Measurements from ENCODE around the gene COQ2. TPM values are rescaled to one million over a fixed set of nuclear protein-coding genes. Genes with fewer than 3 reads are reported as not detected.
"Not testable (repeated sequence)": the region's sequence is repeated elsewhere in the genome, so short reads cannot be mapped to it uniquely, and the experiment has no call there.

The COQ2 gene
- total and polyA plus RNA-seq, 4 donors, result 14.1 to 25.2 (median 19.3) TPM

- H3K9me3 ChIP-seq (ENCODE audit: control insufficient read depth, insufficient read depth, low read length); H3K27me3 ChIP-seq (ENCODE audit: control insufficient read depth, insufficient read depth, low read length); H3K4me3 ChIP-seq (ENCODE audit: low read depth, low read length); H3K36me3 ChIP-seq (ENCODE audit: control insufficient read depth, insufficient read depth, low read length); H3K27ac ChIP-seq (ENCODE audit: low read depth, low read length); H3K4me1 ChIP-seq (ENCODE audit: control insufficient read depth, insufficient read depth, low read length); DNase-seq (ENCODE audit: low read depth in 4 of 6, low spot score in 6 of 6): not testable (repeated sequence)
- WGBS (ENCODE audit: insufficient coverage), result 60% methylated on average over 1 of the region's 3 CpGs
Measured at GRCh38 chr4:83290059-83290774, 5.6 kb upstream of the COQ2 start.

- WGBS (ENCODE audit: insufficient coverage), result 83% methylated on average over 1 of the region's 1 CpG
Measured at GRCh38 chr4:83288381-83288780, 3.8 kb upstream of the COQ2 start.

GRCh38 chr4:83285055-83285407 lies 433 bp upstream of the COQ2 start:
- peak in 2 of 6 donors; percentile 1 to 17 for DNase-seq (ENCODE audit: low read depth in 4 of 6, low spot score in 6 of 6)
- Histone ChIP-seq H3K27ac (ENCODE audit: low read depth, low read length) (peak overlapping the region; percentile 90), H3K9me3 (ENCODE audit: control insufficient read depth, insufficient read depth, low read length) (no peaks in the 10 kb centered on the region), H3K27me3 (ENCODE audit: control insufficient read depth, insufficient read depth, low read length) (no peaks in the 10 kb centered on the region), H3K36me3 (ENCODE audit: control insufficient read depth, insufficient read depth, low read length) (no peaks in the 10 kb centered on the region), H3K4me1 (ENCODE audit: control insufficient read depth, insufficient read depth, low read length) (peaks cover 6% of the 10 kb centered on the region), H3K4me3 (ENCODE audit: low read depth, low read length) (peak overlapping the region; percentile 77)
- 2% methylated on average over 6 of the region's 9 CpGs for WGBS (ENCODE audit: insufficient coverage)

More at GRCh38 chr4:83288381-83288780, 3.8 kb upstream of the COQ2 start:
- H3K27me3 ChIP-seq (ENCODE audit: control insufficient read depth, insufficient read depth, low read length); H3K27ac ChIP-seq (ENCODE audit: low read depth, low read length); H3K36me3 ChIP-seq (ENCODE audit: control insufficient read depth, insufficient read depth, low read length); H3K9me3 ChIP-seq (ENCODE audit: control insufficient read depth, insufficient read depth, low read length); DNase-seq (ENCODE audit: low read depth in 4 of 6, low spot score in 6 of 6); H3K4me1 ChIP-seq (ENCODE audit: control insufficient read depth, insufficient read depth, low read length); H3K4me3 ChIP-seq (ENCODE audit: low read depth, low read length): not testable (repeated sequence)

- H3K9me3 ChIP-seq (ENCODE audit: control insufficient read depth, insufficient read depth, low read length), result no peaks in the 10 kb centered on the region
- H3K36me3 ChIP-seq (ENCODE audit: control insufficient read depth, insufficient read depth, low read length), result no peaks in the 10 kb centered on the region
- no peak overlapping the region for H3K4me3 ChIP-seq (ENCODE audit: low read depth, low read length)
- no peak for DNase-seq (ENCODE audit: low read depth in 4 of 6, low spot score in 6 of 6)
- H3K27ac ChIP-seq (ENCODE audit: low read depth, low read length), result no peak overlapping the region
- no peaks in the 10 kb centered on the region for H3K27me3 ChIP-seq (ENCODE audit: control insufficient read depth, insufficient read depth, low read length)
- WGBS (ENCODE audit: insufficient coverage), result 92% methylated on average over 7 of the region's 7 CpGs
- H3K4me1 ChIP-seq (ENCODE audit: control insufficient read depth, insufficient read depth, low read length), result peaks cover 6% of the 10 kb centered on the region
Measured at GRCh38 chr4:83283181-83283580, 1.4 kb downstream of the COQ2 start.

DNA sequence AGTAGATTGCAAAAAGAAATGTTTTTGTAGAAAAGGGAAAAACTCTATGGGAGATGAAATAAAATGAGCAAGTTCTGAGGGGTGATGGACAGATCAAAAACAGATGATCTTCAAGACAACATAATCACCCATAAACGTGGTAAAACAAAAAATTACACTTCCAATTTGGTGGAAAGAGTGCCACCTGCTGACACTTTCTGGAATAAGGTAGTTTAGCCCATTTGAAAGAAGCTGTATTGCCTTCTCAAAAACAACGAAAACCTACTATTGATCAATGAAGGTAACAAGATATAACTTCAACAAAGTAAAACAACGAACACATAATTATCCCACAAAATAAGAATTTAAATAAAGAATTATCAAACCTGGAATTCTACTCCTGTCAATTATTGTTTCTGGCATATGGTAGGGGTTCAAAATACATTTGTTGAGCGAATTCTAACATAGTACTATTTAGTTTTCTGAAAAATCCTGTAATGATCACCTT lies 2.5 kb downstream of the COQ2 start:
- H3K4me3 ChIP-seq (ENCODE audit: low read depth, low read length), result no peak overlapping the region
- DNase-seq (ENCODE audit: low read depth in 4 of 6, low spot score in 6 of 6), result peak in 5 of 6 donors; percentile 39 to 87 (median 54)
- no peaks in the 10 kb centered on the region for H3K27me3 ChIP-seq (ENCODE audit: control insufficient read depth, insufficient read depth, low read length)
- H3K9me3 ChIP-seq (ENCODE audit: control insufficient read depth, insufficient read depth, low read length), result no peaks in the 10 kb centered on the region
- WGBS (ENCODE audit: insufficient coverage), result no CpG with 5 or more reads among the region's 4 CpGs
- peaks cover 6% of the 10 kb centered on the region for H3K4me1 ChIP-seq (ENCODE audit: control insufficient read depth, insufficient read depth, low read length)
- peaks cover 7% of the 10 kb centered on the region for H3K36me3 ChIP-seq (ENCODE audit: control insufficient read depth, insufficient read depth, low read length)
- no peak overlapping the region for H3K27ac ChIP-seq (ENCODE audit: low read depth, low read length)

DNA sequence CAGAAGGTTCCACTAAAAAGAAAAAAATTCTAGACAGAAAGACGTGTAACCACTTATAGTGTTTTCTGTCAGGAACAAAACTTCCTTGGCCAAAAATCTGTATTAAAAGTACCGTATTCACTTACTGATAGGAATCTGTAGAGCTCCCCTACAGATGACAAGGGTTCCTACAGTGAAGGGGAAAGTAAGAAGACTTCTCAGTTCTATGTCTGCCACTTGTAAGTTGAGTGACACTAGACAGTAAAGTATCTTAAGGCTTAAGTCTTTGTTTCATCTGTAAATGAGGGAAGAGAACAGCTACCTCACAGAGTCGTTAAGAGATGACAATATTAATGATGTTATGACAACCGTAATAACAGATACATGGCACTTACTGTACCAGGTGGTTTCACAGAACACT lies 3.3 kb downstream of the COQ2 start:
- DNase-seq (ENCODE audit: low read depth in 4 of 6, low spot score in 6 of 6), result no peak
- Histone ChIP-seq H3K4me3 (ENCODE audit: low read depth, low read length) (no peak overlapping the region), H3K9me3 (ENCODE audit: control insufficient read depth, insufficient read depth, low read length) (no peaks in the 10 kb centered on the region), H3K27me3 (ENCODE audit: control insufficient read depth, insufficient read depth, low read length) (no peaks in the 10 kb centered on the region), H3K27ac (ENCODE audit: low read depth, low read length) (no peak overlapping the region), H3K36me3 (ENCODE audit: control insufficient read depth, insufficient read depth, low read length) (peaks cover 7% of the 10 kb centered on the region), H3K4me1 (ENCODE audit: control insufficient read depth, insufficient read depth, low read length) (peaks cover 6% of the 10 kb centered on the region)
- no CpG with 5 or more reads among the region's 4 CpGs for WGBS (ENCODE audit: insufficient coverage)

- Histone ChIP-seq H3K36me3 (ENCODE audit: control insufficient read depth, insufficient read depth, low read length) (peaks cover 10% of the 10 kb centered on the region), H3K9me3 (ENCODE audit: control insufficient read depth, insufficient read depth, low read length) (no peaks in the 10 kb centered on the region), H3K27me3 (ENCODE audit: control insufficient read depth, insufficient read depth, low read length) (no peaks in the 10 kb centered on the region), H3K4me3 (ENCODE audit: low read depth, low read length) (no peak overlapping the region), H3K27ac (ENCODE audit: low read depth, low read length) (no peak overlapping the region), H3K4me1 (ENCODE audit: control insufficient read depth, insufficient read depth, low read length) (no peaks in the 10 kb centered on the region)
- no CpG with 5 or more reads among the region's 3 CpGs for WGBS (ENCODE audit: insufficient coverage)
- DNase-seq (ENCODE audit: low read depth in 4 of 6, low spot score in 6 of 6), result peak in 1 of 6 donors; percentile 11
Measured at GRCh38 chr4:83276299-83277040, 8.1 kb downstream of the COQ2 start.

- H3K4me1 ChIP-seq (ENCODE audit: control insufficient read depth, insufficient read depth, low read length); H3K27me3 ChIP-seq (ENCODE audit: control insufficient read depth, insufficient read depth, low read length); H3K9me3 ChIP-seq (ENCODE audit: control insufficient read depth, insufficient read depth, low read length); H3K4me3 ChIP-seq (ENCODE audit: low read depth, low read length); H3K27ac ChIP-seq (ENCODE audit: low read depth, low read length); DNase-seq (ENCODE audit: low read depth in 4 of 6, low spot score in 6 of 6): not testable (repeated sequence)
- 100% methylated on average over 2 of the region's 3 CpGs for WGBS (ENCODE audit: insufficient coverage)
- peaks cover 12% of the 10 kb centered on the region for H3K36me3 ChIP-seq (ENCODE audit: control insufficient read depth, insufficient read depth, low read length)
Measured at GRCh38 chr4:83273926-83274325, 10.7 kb downstream of the COQ2 start.

DNA sequence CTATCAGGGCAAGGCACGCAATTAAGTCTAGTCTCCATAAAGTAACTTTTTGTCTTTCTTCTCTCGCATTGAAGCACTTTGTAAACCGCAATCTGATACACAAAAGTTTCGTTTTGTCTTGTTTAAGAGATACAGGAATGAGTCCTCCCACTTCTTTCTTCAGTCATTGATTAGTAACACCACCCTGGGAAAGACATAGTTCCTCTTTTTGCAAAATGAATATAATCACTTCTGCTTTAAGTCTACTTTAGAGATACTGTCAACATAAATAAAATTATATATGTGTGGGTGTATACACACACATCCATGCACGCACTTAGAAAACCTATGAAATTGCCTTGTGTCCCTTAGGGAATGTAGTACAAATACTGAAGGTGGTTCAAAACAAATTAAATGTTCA lies 11.7 kb downstream of the COQ2 start:
- Histone ChIP-seq H3K27me3 (ENCODE audit: control insufficient read depth, insufficient read depth, low read length) (no peaks in the 10 kb centered on the region), H3K4me1 (ENCODE audit: control insufficient read depth, insufficient read depth, low read length) (no peaks in the 10 kb centered on the region), H3K9me3 (ENCODE audit: control insufficient read depth, insufficient read depth, low read length) (no peaks in the 10 kb centered on the region), H3K4me3 (ENCODE audit: low read depth, low read length) (no peak overlapping the region), H3K27ac (ENCODE audit: low read depth, low read length) (no peak overlapping the region), H3K36me3 (ENCODE audit: control insufficient read depth, insufficient read depth, low read length) (peaks cover 12% of the 10 kb centered on the region)
- no CpG with 5 or more reads among the region's 5 CpGs for WGBS (ENCODE audit: insufficient coverage)
- no peak for DNase-seq (ENCODE audit: low read depth in 4 of 6, low spot score in 6 of 6)

DNA sequence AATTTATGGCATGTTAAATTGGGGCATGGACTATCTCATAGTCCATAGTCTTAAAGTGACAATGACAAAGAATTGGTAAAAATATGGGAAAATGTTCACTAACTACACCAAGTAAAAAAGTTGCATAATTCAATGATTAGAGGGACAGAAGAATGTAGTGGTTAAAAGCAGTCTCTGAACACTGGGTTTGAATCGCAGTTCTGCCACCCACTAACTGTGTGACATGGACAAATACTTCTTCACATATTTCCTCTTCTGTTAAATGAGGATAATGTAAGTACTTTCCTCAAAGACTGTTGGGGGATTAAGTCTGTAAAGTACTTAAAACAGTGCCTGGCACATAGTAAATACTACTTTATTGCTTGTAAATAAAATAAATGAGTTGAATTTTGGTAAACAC lies 15.3 kb downstream of the COQ2 start:
- Histone ChIP-seq H3K9me3 (ENCODE audit: control insufficient read depth, insufficient read depth, low read length) (no peaks in the 10 kb centered on the region), H3K27me3 (ENCODE audit: control insufficient read depth, insufficient read depth, low read length) (no peaks in the 10 kb centered on the region), H3K4me3 (ENCODE audit: low read depth, low read length) (no peak overlapping the region), H3K4me1 (ENCODE audit: control insufficient read depth, insufficient read depth, low read length) (no peaks in the 10 kb centered on the region), H3K27ac (ENCODE audit: low read depth, low read length) (no peak overlapping the region), H3K36me3 (ENCODE audit: control insufficient read depth, insufficient read depth, low read length) (peaks cover 12% of the 10 kb centered on the region)
- DNase-seq (ENCODE audit: low read depth in 4 of 6, low spot score in 6 of 6), result no peak
- WGBS (ENCODE audit: insufficient coverage), result no CpG with 5 or more reads among the region's 1 CpG
